NCI-H146 treated with DMSO at 0.1 percent for 48 hours (cell line): ENCODE measurements around the gene SLC10A2.
"Not testable (repeated sequence)": the region's sequence is repeated elsewhere in the genome, so short reads cannot be mapped to it uniquely, and the experiment has no call there.

Experiments used
- DNase-seq: peaks from one replicate; lab custom pipeline; 2025; ENCODE audit not compliant: unreplicated experiment; lab: John Stamatoyannopoulos, UW

The SLC10A2 gene, protein sequence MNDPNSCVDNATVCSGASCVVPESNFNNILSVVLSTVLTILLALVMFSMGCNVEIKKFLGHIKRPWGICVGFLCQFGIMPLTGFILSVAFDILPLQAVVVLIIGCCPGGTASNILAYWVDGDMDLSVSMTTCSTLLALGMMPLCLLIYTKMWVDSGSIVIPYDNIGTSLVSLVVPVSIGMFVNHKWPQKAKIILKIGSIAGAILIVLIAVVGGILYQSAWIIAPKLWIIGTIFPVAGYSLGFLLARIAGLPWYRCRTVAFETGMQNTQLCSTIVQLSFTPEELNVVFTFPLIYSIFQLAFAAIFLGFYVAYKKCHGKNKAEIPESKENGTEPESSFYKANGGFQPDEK

DNA sequence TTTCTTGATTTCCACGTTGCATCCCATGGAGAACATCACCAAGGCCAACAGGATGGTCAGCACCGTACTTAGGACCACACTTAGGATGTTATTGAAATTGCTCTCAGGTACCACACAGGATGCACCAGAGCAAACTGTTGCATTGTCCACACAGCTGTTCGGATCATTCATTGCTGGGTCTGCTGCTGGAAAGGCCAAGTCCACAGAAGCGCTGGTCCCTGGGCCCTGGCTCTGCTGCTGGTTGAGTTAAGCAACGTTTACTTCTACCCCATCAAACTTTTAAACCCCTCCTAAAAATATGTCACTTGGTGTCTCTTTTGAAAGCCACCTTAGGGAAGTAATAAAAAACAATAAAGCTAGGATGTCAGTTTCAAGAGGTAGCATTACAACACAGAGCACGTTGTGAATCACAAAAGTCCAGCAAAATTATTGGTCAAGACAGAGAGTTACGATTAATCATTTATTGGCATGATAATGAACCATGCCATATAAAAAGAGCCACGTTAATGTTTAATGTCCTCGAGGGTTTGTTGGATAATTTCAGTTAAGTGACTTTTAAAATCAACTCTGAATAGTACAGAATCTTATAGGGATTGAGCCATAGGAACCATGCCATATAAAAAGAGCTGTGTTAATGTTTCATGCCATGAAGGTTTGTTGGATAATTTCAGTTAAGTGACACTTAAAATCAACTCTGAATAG is at the start of gene SLC10A2:
Gene SLC10A2, minus strand, starts transcription at position 339 of the 702 bp plus-strand sequence. Its CDS starts 168 bp downstream, at position 171.
- DNase-seq: no peak

GRCh38 chr13:103107580-103107979 is 41.4 kb upstream of the SLC10A2 start:
- no peak for DNase-seq

- no peak for DNase-seq
Observed at GRCh38 chr13:103104340-103104739, 38.1 kb upstream of the SLC10A2 start.

- DNase-seq: not testable (repeated sequence)
Observed at GRCh38 chr13:103103456-103103855, 37.2 kb upstream of the SLC10A2 start.

DNA sequence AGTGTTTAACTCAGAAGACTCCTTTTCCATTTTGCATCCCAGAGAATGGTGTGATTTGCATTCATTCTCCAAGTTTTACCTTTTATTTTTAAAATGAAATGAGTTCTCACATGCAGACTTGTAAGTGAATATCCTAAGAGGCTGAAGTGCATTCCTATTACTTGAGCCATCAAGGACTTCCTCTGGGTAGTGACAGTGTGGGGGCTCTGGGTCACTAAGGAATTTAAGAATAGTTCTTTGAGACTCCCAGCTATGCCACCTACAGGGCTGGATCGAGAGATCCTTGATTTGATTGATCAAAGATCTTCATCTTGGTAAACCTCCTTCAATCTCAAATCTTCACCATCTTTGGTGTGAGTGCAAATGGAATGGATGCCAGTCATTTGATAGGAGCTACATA is 36.3 kb upstream of the SLC10A2 start:
- DNase-seq: no peak

DNA sequence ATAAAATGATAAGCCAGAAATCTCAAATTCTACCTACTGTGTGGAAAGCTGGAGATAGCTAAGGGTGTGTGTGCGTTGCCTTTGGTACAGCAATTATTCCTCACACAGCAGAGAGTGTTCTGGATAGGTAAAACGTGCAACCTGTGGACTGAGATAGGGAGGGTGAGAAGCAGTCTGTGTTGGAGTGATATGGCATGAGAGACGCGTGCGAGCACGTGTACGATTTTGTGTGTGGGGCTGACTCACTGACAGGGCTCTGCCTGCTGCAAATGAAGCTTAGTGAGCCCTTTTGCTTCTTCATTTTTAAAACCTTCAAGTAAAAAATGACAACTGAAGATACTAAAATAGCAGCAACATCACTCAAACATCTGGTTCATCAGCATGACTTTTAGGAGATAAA is 35.7 kb upstream of the SLC10A2 start:
- no peak for DNase-seq

- no peak for DNase-seq
Observed at GRCh38 chr13:103101500-103101899, 35.3 kb upstream of the SLC10A2 start.

- no peak for DNase-seq
Observed at GRCh38 chr13:103100830-103101229, 34.6 kb upstream of the SLC10A2 start.

GRCh38 chr13:103099722-103100293 is 33.6 kb upstream of the SLC10A2 start:
- no peak for DNase-seq

GRCh38 chr13:103098535-103098934 is 32.3 kb upstream of the SLC10A2 start:
- DNase-seq: no peak

DNA sequence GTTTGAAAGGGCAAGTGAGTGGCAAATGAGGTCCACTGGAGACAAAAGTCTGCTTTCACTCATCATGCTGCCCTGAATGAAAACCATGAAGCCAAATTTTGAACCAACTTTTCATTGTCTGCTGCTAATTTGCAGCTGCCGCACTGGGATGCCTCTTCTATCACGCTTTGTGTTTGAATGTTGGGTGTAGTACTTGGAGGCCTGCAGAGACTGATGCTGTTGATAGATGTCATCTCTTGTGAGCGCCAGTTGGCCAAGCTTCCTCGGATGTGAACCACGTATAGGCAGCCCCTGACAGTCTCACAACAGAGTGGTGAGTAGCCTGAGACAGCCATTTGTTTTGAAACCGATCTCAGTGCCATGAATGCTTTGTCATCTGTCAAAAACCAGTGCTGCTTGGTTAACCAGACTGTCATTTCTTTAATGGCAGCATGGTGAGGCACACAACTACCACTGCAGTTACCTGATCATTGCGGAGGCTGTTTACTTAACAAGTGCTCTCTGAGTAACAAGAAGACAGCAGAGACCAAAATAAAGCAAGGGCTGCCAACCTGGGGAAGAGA is 31.2 kb upstream of the SLC10A2 start:
- no peak for DNase-seq

DNA sequence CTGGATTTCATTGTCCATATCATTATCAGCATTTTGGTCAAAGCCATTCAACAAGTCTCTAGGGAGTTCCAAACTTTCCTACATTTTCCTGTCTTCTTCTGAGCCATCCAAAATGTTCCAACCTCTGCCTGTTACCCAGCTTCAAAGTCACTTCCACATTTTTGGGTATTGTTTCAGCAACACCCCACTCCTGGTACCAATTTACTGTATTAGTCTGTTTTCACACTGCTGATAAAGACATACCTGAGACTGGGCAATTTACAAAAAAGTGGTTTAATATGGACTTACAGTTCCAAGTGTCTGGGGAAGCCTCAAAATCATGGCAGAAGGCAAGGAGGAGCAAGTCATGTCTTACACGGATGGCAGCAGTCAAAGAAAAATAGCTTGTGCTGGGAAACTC is 27.4 kb upstream of the SLC10A2 start:
- DNase-seq: not testable (repeated sequence)

DNA sequence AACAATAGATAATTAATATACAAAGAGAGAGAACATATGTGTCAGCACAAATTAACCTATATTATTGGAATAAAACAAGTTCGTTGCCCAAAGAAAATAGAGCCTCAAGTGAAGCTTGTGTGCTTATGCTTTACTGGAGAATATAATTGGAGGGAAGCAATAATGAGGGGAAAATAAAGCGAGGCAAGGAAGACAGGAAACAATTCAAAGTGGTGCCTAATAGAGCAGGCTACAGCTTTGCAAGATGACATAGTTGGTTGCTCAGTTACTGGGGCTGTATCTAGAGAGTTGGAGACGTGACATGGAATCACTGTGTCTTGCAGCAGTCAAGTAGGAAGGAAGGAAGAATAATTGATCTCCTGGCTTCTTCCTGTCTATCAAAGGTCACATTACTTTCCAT is 21.1 kb upstream of the SLC10A2 start:
- no peak for DNase-seq

GRCh38 chr13:103081435-103081834 is 15.2 kb upstream of the SLC10A2 start:
- no peak for DNase-seq

GRCh38 chr13:103078158-103078557 is 11.9 kb upstream of the SLC10A2 start:
- DNase-seq: no peak

DNA sequence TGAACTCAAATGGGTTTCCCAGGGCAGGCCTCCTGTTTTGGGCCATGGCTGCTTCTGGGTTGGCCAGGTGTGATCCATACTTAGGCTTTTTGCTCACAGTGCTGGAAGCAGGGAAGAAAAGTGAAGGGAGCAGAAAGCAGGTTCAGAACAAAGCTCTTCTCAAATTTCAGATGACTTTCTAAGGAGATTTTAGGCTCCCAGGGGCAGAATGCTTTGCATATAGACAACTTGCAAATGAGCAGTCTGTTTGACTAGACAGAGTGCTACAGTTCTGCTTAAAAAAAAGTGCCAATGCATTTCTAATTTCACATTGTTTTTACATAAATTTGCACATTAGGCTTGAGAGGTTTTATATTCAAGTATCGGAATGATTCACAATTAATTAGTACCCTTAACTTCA is 2.6 kb upstream of the SLC10A2 start:
- DNase-seq: no peak

- no peak for DNase-seq
Observed at GRCh38 chr13:103067751-103068555, 1.7 kb upstream of the SLC10A2 start.

DNA sequence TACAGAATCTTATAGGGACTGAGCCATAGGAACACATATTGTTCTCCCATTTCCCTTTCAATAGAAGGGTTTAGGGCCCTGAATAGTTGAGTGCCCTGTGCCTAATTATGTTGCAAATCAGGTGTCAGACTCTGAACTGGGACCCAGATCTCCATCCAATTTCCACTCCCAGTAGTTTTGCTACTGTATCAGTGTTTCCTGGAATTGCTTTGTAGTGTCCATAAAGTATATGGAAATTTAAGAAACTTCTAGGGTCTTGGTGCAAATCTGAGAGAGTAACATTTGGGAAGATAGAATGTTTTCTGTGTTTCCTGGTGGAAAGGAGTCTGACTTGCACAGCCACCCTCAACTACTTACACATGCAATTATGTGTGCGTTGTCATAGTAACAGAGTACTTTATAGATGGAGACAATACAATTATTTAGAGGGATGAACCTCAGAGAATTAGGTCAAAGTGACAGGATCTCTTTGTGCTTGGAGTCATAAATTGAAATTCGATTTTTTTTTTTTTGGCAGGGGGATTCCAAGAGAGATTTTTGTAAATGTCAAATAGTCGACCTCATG is 646 bp upstream of the SLC10A2 start:
- DNase-seq: peak; percentile 2

GRCh38 chr13:103063376-103063775 is 2.8 kb downstream of the SLC10A2 start:
- no peak for DNase-seq

DNA sequence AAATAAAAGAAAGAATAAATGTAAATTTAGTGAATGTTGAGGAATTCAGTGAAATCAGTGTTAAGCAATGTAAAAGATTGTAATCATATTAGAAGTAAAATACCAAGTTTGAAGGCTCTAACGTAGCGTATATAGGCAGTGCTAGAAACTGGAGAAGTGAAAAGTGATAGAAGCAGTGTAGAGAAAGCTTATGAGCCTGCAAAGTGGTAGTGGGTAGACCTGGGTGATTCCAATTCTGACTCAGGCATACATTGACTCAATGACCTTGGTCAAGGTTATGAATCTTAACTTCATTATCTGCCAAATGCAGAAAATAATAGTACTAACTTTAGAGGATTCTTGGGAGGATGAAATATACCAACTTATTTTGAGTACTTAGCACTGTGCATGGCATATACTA is 4.1 kb downstream of the SLC10A2 start:
- DNase-seq: no peak

- no peak for DNase-seq
Observed at GRCh38 chr13:103056008-103056407, 10.2 kb downstream of the SLC10A2 start.
